ENCODE results near the gene MEIOB.

The MEIOB gene

DNA sequence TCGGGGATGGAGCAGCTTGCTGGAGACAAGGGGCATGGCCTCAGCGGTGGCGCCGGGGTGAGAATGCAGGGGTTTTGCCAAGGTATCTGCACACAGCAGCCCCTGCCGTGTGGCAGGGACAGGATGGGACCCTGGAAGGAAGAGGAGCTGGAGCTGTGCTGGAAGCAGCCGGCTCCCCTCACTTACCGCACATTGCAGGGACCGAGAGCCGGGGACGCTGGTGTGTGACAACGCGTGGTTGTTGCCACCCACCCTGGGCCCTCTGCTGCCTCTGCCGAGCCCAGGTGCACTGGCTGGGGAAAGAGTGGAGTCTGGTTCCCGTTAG lies 86.2 kb downstream of the MEIOB start:
- DNase-seq = no peak

DNA sequence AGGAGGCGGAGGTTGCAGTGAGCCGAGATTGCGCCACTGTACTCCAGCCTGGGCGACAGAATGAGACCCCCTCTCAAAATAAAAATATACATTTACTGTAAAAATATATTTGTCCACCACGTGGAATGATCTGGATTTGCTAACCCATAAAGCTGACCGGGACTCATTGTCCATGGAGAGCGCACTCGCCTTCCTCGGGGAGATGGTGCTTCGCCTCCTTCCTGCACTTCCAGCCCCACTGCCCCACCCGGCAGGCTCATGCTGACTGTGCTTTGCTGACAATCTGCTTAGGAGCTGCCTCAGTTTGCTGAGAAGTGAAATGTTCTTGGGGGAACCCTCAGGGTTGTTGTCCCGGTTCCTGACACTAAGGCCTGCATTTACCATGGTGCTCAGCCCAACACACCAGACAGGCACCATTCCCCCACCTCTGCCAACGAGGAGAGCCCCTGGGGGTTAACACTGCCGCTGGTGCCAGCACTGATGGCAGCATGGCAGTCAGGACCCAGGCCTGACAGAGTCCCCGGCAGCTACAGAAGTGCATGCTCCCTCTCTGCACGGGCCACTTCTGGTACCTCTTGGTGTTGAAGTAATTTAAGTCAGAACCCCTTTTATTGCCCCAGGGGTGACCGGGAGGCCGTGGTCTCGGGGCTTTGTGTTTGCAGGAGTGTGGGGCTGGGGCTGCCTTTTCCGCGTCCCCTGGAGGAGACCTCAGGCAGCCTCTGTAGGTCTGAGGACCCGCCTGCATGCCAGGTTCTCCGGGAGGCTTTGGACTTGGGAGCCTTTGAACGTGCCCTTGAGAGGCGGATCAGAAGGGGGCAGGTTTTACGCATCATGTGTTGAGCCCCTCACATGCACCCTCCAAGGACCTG lies 86.8 kb downstream of the MEIOB start:
- DNase-seq = no peak
